H1 (cell line): Measurements from ENCODE around the gene SRRM2. TPM values are rescaled to one million over a fixed set of nuclear protein-coding genes. Genes with fewer than 3 reads are reported as not detected.

ENCODE experiments used
- CTCF ChIA-PET: fragments of 300-600 bp; sonication (Branson Sonifier 250); formaldehyde crosslinking; loops from one replicate; lab custom pipeline; 2021; ENCODE audit not compliant: partially characterized antibody; lab: Charles Lee
- POLR2A ChIA-PET: fragments of 300-600 bp; sonication (Branson Sonifier 250); formaldehyde crosslinking; loops from one replicate; lab custom pipeline; 2021; ENCODE audit warnings: inconsistent platforms; ENCODE audit not compliant: partially characterized antibody; lab: Charles Lee
- DNase-seq, 2 experiments: peaks; one replicate each; pipeline versions ENCODE4 v3.0.0 to v3.0.0-alpha.2; 2010 to 2022; ENCODE audit warnings: low spot score in 2 of 2, low read depth in 1 of 2, mixed read lengths in 1 of 2
- FAIRE-seq: peaks from 2 replicates; lab custom pipeline; 2011; peaks lifted over from hg19 to GRCh38; lab: Jason Lieb, UNC
- H2AFZ ChIP-seq: 2 replicates; pipeline ENCODE4 v1.8.1; 2012; ENCODE audit warnings: low read length, inconsistent platforms
- H2AK5ac ChIP-seq: 2 replicates; pipeline ENCODE4 v1.6.1; 2013; ENCODE audit warnings: low read depth, low read length
- H2BK120ac ChIP-seq: replicated peaks from 2 replicates; pipeline ENCODE3; 2013; ENCODE audit warnings: low read depth, low read length, inconsistent platforms
- H2BK12ac ChIP-seq: 2 replicates; pipeline ENCODE4 v1.6.1; 2013; ENCODE audit warnings: low read depth, low read length
- H2BK15ac ChIP-seq: 2 replicates; pipeline ENCODE4 v1.6.1; 2013; ENCODE audit warnings: low read length
- H2BK20ac ChIP-seq: 2 replicates; pipeline ENCODE4 v1.6.1; 2013; ENCODE audit warnings: low read length
- H2BK5ac ChIP-seq: 2 replicates; pipeline ENCODE4 v1.6.1; 2013; ENCODE audit warnings: low read depth, low read length
- H3K14ac ChIP-seq: 2 replicates; pipeline ENCODE4 v1.6.1; 2013; ENCODE audit warnings: inconsistent platforms; ENCODE audit not compliant: insufficient read length
- H3K18ac ChIP-seq: 2 replicates; pipeline ENCODE4 v1.6.1; 2013; ENCODE audit warnings: low read length; ENCODE audit errors: extremely low read depth
- H3K23ac ChIP-seq: 2 replicates; pipeline ENCODE4 v1.6.1; 2013; ENCODE audit warnings: inconsistent platforms; ENCODE audit not compliant: insufficient read length
- H3K23me2 ChIP-seq: 2 replicates; pipeline ENCODE4 v1.6.1; 2013; ENCODE audit warnings: low read depth, low read length
- H3K27ac ChIP-seq: 2 replicates; pipeline ENCODE4 v1.6.1; 2011; ENCODE audit warnings: low read depth, low read length, inconsistent platforms
- H3K27me3 ChIP-seq, 4 experiments: replicated peaks in 1 of 4; 1 replicate in 1 of 4; 2 replicates in 3 of 4; pipeline versions ENCODE4 v1.6.1 to v1.8.1; 2011 to 2013; ENCODE audit warnings: low read length in 3 of 4, mild to moderate bottlenecking in 3 of 4, inconsistent platforms in 2 of 4, mixed read lengths in 2 of 4, moderate library complexity in 1 of 4; ENCODE audit not compliant: control insufficient read depth in 3 of 4, insufficient read depth in 3 of 4; ENCODE audit errors: extremely low read depth in 1 of 4
- H3K36me3 ChIP-seq, 4 experiments: 2 replicates each; pipeline versions ENCODE4 v1.6.1 to v1.8.1; 2011 to 2013; ENCODE audit warnings: mild to moderate bottlenecking in 4 of 4, low read length in 3 of 4, moderate library complexity in 2 of 4, control low read depth in 1 of 4, inconsistent platforms in 1 of 4; ENCODE audit not compliant: insufficient read depth in 4 of 4, control insufficient read depth in 2 of 4
- H3K4ac ChIP-seq: replicated peaks from 2 replicates; pipeline ENCODE3; 2013; ENCODE audit warnings: low read length, low read depth, mixed read lengths, inconsistent platforms; ENCODE audit not compliant: insufficient read length
- H3K4me1 ChIP-seq, 4 experiments: replicated peaks in 1 of 4; 1 replicate in 1 of 4; 2 replicates in 3 of 4; pipeline versions ENCODE4 v1.6.1 to v1.8.1; 2011 to 2013; ENCODE audit warnings: low read length in 3 of 4, inconsistent platforms in 2 of 4, mixed read lengths in 1 of 4; ENCODE audit not compliant: insufficient read depth in 4 of 4, control insufficient read depth in 3 of 4
- H3K4me2 ChIP-seq, 2 experiments: 2 replicates each; pipeline versions ENCODE4 v1.6.1 to v1.8.1; 2011 to 2013; ENCODE audit warnings: low read depth in 2 of 2, low read length in 2 of 2, control low read depth in 1 of 2, inconsistent platforms in 1 of 2, mild to moderate bottlenecking in 1 of 2; ENCODE audit not compliant: insufficient read depth in 1 of 2
- H3K4me3 ChIP-seq, 4 experiments: fragments of 200-600, 300-600 bp in 1 of 4; sonication (generic), shearing (Covaris generic), sonication (Bioruptor Twin) in 1 of 4; 2 replicates each; pipeline versions ENCODE4 v1.5.1 to v1.8.1; 2011 to 2016; ENCODE audit warnings: low read length in 4 of 4, low read depth in 3 of 4, control low read depth in 2 of 4, inconsistent platforms in 2 of 4, mild to moderate bottlenecking in 2 of 4, mixed read lengths in 1 of 4, moderate library complexity in 1 of 4; ENCODE audit not compliant: insufficient read depth in 2 of 4; ENCODE audit errors: extremely low read depth in 1 of 4
- H3K56ac ChIP-seq: replicated peaks from 2 replicates; pipeline ENCODE3; 2013; ENCODE audit warnings: low read depth, mild to moderate bottlenecking, mixed read lengths, low read length, inconsistent platforms; ENCODE audit not compliant: insufficient read length
- H3K79me1 ChIP-seq: 2 replicates; pipeline ENCODE4 v1.6.1; 2013; ENCODE audit warnings: low read depth, low read length, control low read depth
- H3K79me2 ChIP-seq, 2 experiments: 2 replicates each; pipeline versions ENCODE4 v1.6.1 to v1.8.1; 2012 to 2013; ENCODE audit warnings: low read length in 2 of 2, mild to moderate bottlenecking in 2 of 2, inconsistent platforms in 1 of 2; ENCODE audit not compliant: insufficient read depth in 2 of 2, control insufficient read depth in 1 of 2
- H3K9ac ChIP-seq, 4 experiments: replicated peaks in 1 of 4; 1 replicate in 1 of 4; 2 replicates in 3 of 4; pipeline versions ENCODE4 v1.6.1 to v1.8.1; 2011 to 2013; ENCODE audit warnings: low read depth in 3 of 4, low read length in 3 of 4, control low read depth in 2 of 4, mild to moderate bottlenecking in 2 of 4, moderate library complexity in 2 of 4, inconsistent platforms in 1 of 4; ENCODE audit errors: extremely low read depth in 1 of 4
- H3K9me3 ChIP-seq, 2 experiments: 2 replicates each; pipeline versions ENCODE4 v1.6.1 to v1.8.1; 2012 to 2013; ENCODE audit warnings: mild to moderate bottlenecking in 2 of 2, moderate library complexity in 2 of 2, control low read depth in 1 of 2, inconsistent platforms in 1 of 2, low read depth in 1 of 2, low read length in 1 of 2, mixed read lengths in 1 of 2; ENCODE audit not compliant: insufficient read depth in 2 of 2
- H4K20me1 ChIP-seq, 2 experiments: replicated peaks in 1 of 2; 2 replicates each; pipeline versions ENCODE3 to v1.8.1; 2011 to 2013; ENCODE audit warnings: inconsistent platforms in 2 of 2, low read length in 2 of 2, mild to moderate bottlenecking in 1 of 2; ENCODE audit not compliant: insufficient read depth in 2 of 2, control insufficient read depth in 1 of 2
- H4K5ac ChIP-seq: 2 replicates; pipeline ENCODE4 v1.6.1; 2013; ENCODE audit warnings: low read length, low read depth, mixed read lengths, inconsistent platforms; ENCODE audit not compliant: insufficient read length
- H4K8ac ChIP-seq: 2 replicates; pipeline ENCODE4 v1.8.0; 2013; ENCODE audit warnings: mild to moderate bottlenecking, moderate library complexity, low read length, inconsistent platforms; ENCODE audit not compliant: insufficient read depth; ENCODE audit errors: extremely low read depth
- H4K91ac ChIP-seq: replicated peaks from 2 replicates; pipeline ENCODE3; 2013; ENCODE audit warnings: low read length, mixed read lengths, inconsistent platforms; ENCODE audit not compliant: insufficient read length
- ATF2 ChIP-seq: IDR thresholded peaks from 2 replicates; pipeline ENCODE4 v1.6.1; 2012; ENCODE audit warnings: low read length, inconsistent platforms
- BACH1 ChIP-seq: IDR thresholded peaks from 2 replicates; pipeline ENCODE4 v1.6.1; 2012; ENCODE audit warnings: low read length, improper control_type of control experiment
- BRCA1 ChIP-seq: IDR thresholded peaks from 2 replicates; pipeline ENCODE4 v1.6.1; 2012; ENCODE audit warnings: low read depth, low read length, improper control_type of control experiment
- CHD1 ChIP-seq: IDR thresholded peaks from 2 replicates; pipeline ENCODE4 v1.6.1; 2012; ENCODE audit warnings: low read depth, low read length, improper control_type of control experiment
- CREB1 ChIP-seq: IDR thresholded peaks from 2 replicates; pipeline ENCODE4 v1.6.1; 2012; ENCODE audit warnings: inconsistent platforms
- HDAC6 ChIP-seq: IDR thresholded peaks from one replicate; pipeline ENCODE4 v1.7.1; 2012; ENCODE audit warnings: low read depth, mild to moderate bottlenecking, inconsistent platforms, low read length, moderate library complexity
- JUND ChIP-seq: IDR thresholded peaks from 2 replicates; pipeline ENCODE4 v1.6.1; 2011; ENCODE audit warnings: mild to moderate bottlenecking, improper control_type of control experiment, low read length
- KDM4A ChIP-seq: IDR thresholded peaks from one replicate; pipeline ENCODE4 v1.7.1; 2012; ENCODE audit warnings: low read depth, mild to moderate bottlenecking, moderate library complexity, low read length, inconsistent platforms; ENCODE audit not compliant: severe bottlenecking
- MAFK ChIP-seq: IDR thresholded peaks from 2 replicates; pipeline ENCODE4 v1.6.1; 2012; ENCODE audit warnings: low read depth, mild to moderate bottlenecking, improper control_type of control experiment, low read length
- SIRT6 ChIP-seq: IDR thresholded peaks from one replicate; pipeline ENCODE4 v1.7.1; 2012; ENCODE audit warnings: low read length, inconsistent platforms
- YY1 ChIP-seq: IDR thresholded peaks from 2 replicates; pipeline ENCODE4 v1.6.1; 2011; ENCODE audit warnings: low read depth, mild to moderate bottlenecking, low read length
- WGBS, 2 experiments: shearing (Covaris generic) in 1 of 2; methylation state at CpG; one replicate each; pipeline versions ENCODE4 v1.1.6 to v1.1.7; 2013 to 2015; ENCODE audit warnings: low lambda C conversion rate in 2 of 2, mixed read lengths in 2 of 2, inconsistent platforms in 1 of 2, low coverage in 1 of 2, missing lambda C conversion rate in 1 of 2; ENCODE audit not compliant: insufficient replicate concordance in 2 of 2, insufficient coverage in 1 of 2, insufficient read length in 1 of 2; ENCODE audit errors: extremely low coverage in 1 of 2, missing lambda C conversion rate in 1 of 2; 5-methylcytosine and 5-hydroxymethylcytosine counted together
- polyA plus RNA-seq, 7 experiments: library from polyadenylated mRNA; depleted of rRNA in 3 of 7; stranded (reverse) in 5 of 7; unstranded in 2 of 7; fragments of >200 nt in 5 of 7; fragments of 200-250 nt in 2 of 7; gene quantifications; 1 replicate in 5 of 7; 2 replicates in 1 of 7; 4 replicates in 1 of 7; pipeline versions ENCODE4 v1.2.1 to v1.2.3, GENCODE V29; 2011 to 2013; ENCODE audit warnings: missing spikeins in 2 of 7, mixed read lengths in 2 of 7
- total RNA-seq: library from RNA; stranded (reverse); fragmentation: NEBNext Ultra II Directional; extraction: Animal tissue kit (Norgen Biotek cat#: 25700); gene quantifications from 2 replicates; pipeline ENCODE4 v1.2.1, GENCODE V29; 2021

SRRM2 gene
- total and polyA plus RNA-seq, 2 of the 8 experiments (the other 6 are each of a cell fraction or from before 2014, with no cell fraction given), result 300 to 579 TPM

- no peak overlapping the region for H3K9ac ChIP-seq
- H2AK5ac ChIP-seq, result no peak overlapping the region
- 96% methylated on average over 14 of the region's 14 CpGs; no CpG with 5 or more reads in 1 of the 2 experiments for WGBS, 2 experiments
- peaks cover 4 to 20% of the 10 kb centered on the region in 2 experiments for H4K20me1 ChIP-seq
- CTCF ChIA-PET, result interaction anchor here (1.4 kb wide), 1 partner anchor 67 kb away, joined by 3 read pairs; no protein-coding TSS in a partner anchor
- no peak overlapping the region for H4K8ac ChIP-seq
- H3K14ac ChIP-seq, result no peak overlapping the region
- no peak overlapping the region for H2BK15ac ChIP-seq
- H3K4ac ChIP-seq, result no peak overlapping the region
- peaks cover 4 to 23% (median 16%) of the 10 kb centered on the region in 4 experiments; a peak in 5 of 8 replicates for H3K36me3 ChIP-seq
- H2BK120ac ChIP-seq, result no peak overlapping the region
- H3K23ac ChIP-seq, result no peak overlapping the region
- H3K4me2 ChIP-seq, result no peak overlapping the region
- POLR2A ChIA-PET, result interaction anchor here (0.6 to 1.0 kb wide), 3 partner anchors 10 to 213 kb away, joined by 3 to 4 read pairs (median 3); no protein-coding TSS in a partner anchor
- H4K5ac ChIP-seq, result no peak overlapping the region
- no peaks in the 10 kb centered on the region for H3K9me3 ChIP-seq
- no peak overlapping the region for H3K56ac ChIP-seq
- H3K23me2 ChIP-seq, result no peaks in the 10 kb centered on the region
- H2BK20ac ChIP-seq, result no peak overlapping the region
- FAIRE-seq (no peak), DNase-seq (no peak)
- H2BK5ac ChIP-seq, result no peak overlapping the region
- H3K79me2 ChIP-seq, result no peaks in the 10 kb centered on the region
- no peaks in the 10 kb centered on the region for H3K27me3 ChIP-seq
- TF ChIP-seq JUND, result no peak
- no peak for TF ChIP-seq MAFK
- no peak for TF ChIP-seq ATF2
- TF ChIP-seq CREB1, result no peak
- TF ChIP-seq SIRT6, result no peak
- no peak for TF ChIP-seq HDAC6
- no peak for TF ChIP-seq YY1
- no peak for TF ChIP-seq BRCA1
- TF ChIP-seq KDM4A, result no peak
- no peak for TF ChIP-seq BACH1
- TF ChIP-seq CHD1, result no peak
- no peak overlapping the region for H2AFZ ChIP-seq
- no peak overlapping the region for H2BK12ac ChIP-seq
- H4K91ac ChIP-seq, result no peak overlapping the region
- H3K79me1 ChIP-seq, result no peaks in the 10 kb centered on the region
- no peak overlapping the region for H3K27ac ChIP-seq
- no peaks in the 10 kb centered on the region for H3K4me1 ChIP-seq
- no peak overlapping the region for H3K4me3 ChIP-seq
- H3K18ac ChIP-seq, result no peak overlapping the region
These were observed 47.5 kb upstream of the SRRM2 start for GRCh38 chr16:2704983-2705275.
